Endodermal cell (in vitro differentiated cells): ENCODE measurements around the gene NOD2. TPM values are rescaled to one million over a fixed set of nuclear protein-coding genes. Genes with fewer than 3 reads are reported as not detected.

ENCODE experiments used
- DNase-seq: peaks from one replicate; pipeline ENCODE4 v3.0.0-alpha.2; 2017
- H3K27ac ChIP-seq: 2 replicates; pipeline ENCODE4 v1.5.1; 2013; ENCODE audit warnings: mild to moderate bottlenecking, low read depth, low read length, moderate library complexity
- H3K27me3 ChIP-seq: 2 replicates; pipeline ENCODE4 v1.6.1; 2013; ENCODE audit warnings: mild to moderate bottlenecking, low read length, moderate library complexity; ENCODE audit not compliant: insufficient read depth, control insufficient read depth, poor library complexity, severe bottlenecking
- H3K36me3 ChIP-seq: 2 replicates; pipeline ENCODE4 v1.7.0; 2013; ENCODE audit warnings: mild to moderate bottlenecking, low read length, moderate library complexity; ENCODE audit not compliant: control insufficient read depth, insufficient read depth
- H3K4me1 ChIP-seq: one replicate; pipeline ENCODE4 v1.7.0; 2013; ENCODE audit warnings: low read length; ENCODE audit not compliant: control insufficient read depth, insufficient read depth
- H3K4me3 ChIP-seq: 2 replicates; pipeline ENCODE4 v1.5.1; 2013; ENCODE audit warnings: mild to moderate bottlenecking, low read length, moderate library complexity
- H3K9ac ChIP-seq: 2 replicates; pipeline ENCODE4 v1.6.1; 2013; ENCODE audit warnings: mild to moderate bottlenecking, low read length, moderate library complexity; ENCODE audit not compliant: poor library complexity, severe bottlenecking; ENCODE audit errors: extremely low read depth
- H3K9me3 ChIP-seq: 2 replicates; pipeline ENCODE4 v1.6.1; 2013; ENCODE audit warnings: mild to moderate bottlenecking, low read length, moderate library complexity; ENCODE audit not compliant: control insufficient read depth
- H3K27ac Mint-ChIP-seq: 2 replicates; pipeline ENCODE4 v1.8.0; 2020; ENCODE audit warnings: mixed read lengths
- H3K27me3 Mint-ChIP-seq: 2 replicates; pipeline ENCODE4 v1.8.0; 2021; ENCODE audit warnings: mild to moderate bottlenecking, mixed read lengths; ENCODE audit not compliant: insufficient read depth
- H3K36me3 Mint-ChIP-seq: 2 replicates; pipeline ENCODE4 v1.8.0; 2020; ENCODE audit warnings: low read depth, mixed read lengths
- H3K4me1 Mint-ChIP-seq: 2 replicates; pipeline ENCODE4 v1.8.0; 2020; ENCODE audit warnings: mixed read lengths
- H3K4me3 Mint-ChIP-seq: 2 replicates; pipeline ENCODE4 v1.8.0; 2020; ENCODE audit warnings: mild to moderate bottlenecking, moderate library complexity, mixed read lengths
- H3K9me3 Mint-ChIP-seq: 2 replicates; pipeline ENCODE4 v1.8.0; 2020; ENCODE audit warnings: mild to moderate bottlenecking, mixed read lengths
- CTCF ChIP-seq: fragments of 200-600 bp; sonication (generic); conservative IDR thresholded peaks from 2 replicates; pipeline ENCODE4 v1.5.0; 2021; ENCODE audit warnings: antibody characterized with exemption, mild to moderate bottlenecking
- WGBS, 2 experiments: methylation state at CpG; one replicate each; pipeline versions ENCODE4 v1.1.5 to v1.1.7; 2013; ENCODE audit warnings: missing lambda C conversion rate in 2 of 2, mixed read lengths in 1 of 2; ENCODE audit not compliant: insufficient coverage in 1 of 2, insufficient read length in 1 of 2; 5-methylcytosine and 5-hydroxymethylcytosine counted together
- total RNA-seq, 2 donors: library from RNA; stranded (reverse); fragmentation: NEBNext Ultra II Directional in 1 of 2; extraction: Animal tissue kit (Norgen Biotek cat#: 25700) in 1 of 2; gene quantifications; 2 replicates in 1 of 2; 3 replicates in 1 of 2; pipeline ENCODE4 v1.2.1, GENCODE V29; 2021

Gene NOD2
- total RNA-seq, 2 donors from 2014 or later, result 0.33 to 0.42 TPM

- no peak for DNase-seq
- H3K36me3 Mint-ChIP-seq, result peaks cover 2% of the 10 kb centered on the region
- 54 to 74% methylated on average over 3 of the region's 3 CpGs for WGBS, 2 experiments
Measured at GRCh38 chr16:50706250-50706649, 12.8 kb downstream of the NOD2 start.

GRCh38 chr16:50708373-50709060 is 15.1 kb downstream of the NOD2 start:
- H3K27me3 ChIP-seq, result no peaks in the 10 kb centered on the region
- H3K27me3 Mint-ChIP-seq, result peaks cover 8% of the 10 kb centered on the region
- DNase-seq, result no peak
- H3K4me3 Mint-ChIP-seq, result no peak overlapping the region
- H3K9me3 ChIP-seq, result peaks cover 25% of the 10 kb centered on the region
- no peak overlapping the region for H3K27ac Mint-ChIP-seq
- WGBS, 2 experiments, result 94 to 98% methylated on average over 9 of the region's 10 CpGs
- H3K9me3 Mint-ChIP-seq, result peaks cover 24% of the 10 kb centered on the region
- H3K27ac ChIP-seq, result no peak overlapping the region
- no peak overlapping the region for H3K9ac ChIP-seq
- no peak for TF ChIP-seq CTCF
- peaks cover 2% of the 10 kb centered on the region for H3K36me3 Mint-ChIP-seq
- no peaks in the 10 kb centered on the region for H3K4me1 ChIP-seq
- H3K4me3 ChIP-seq, result no peak overlapping the region
- H3K4me1 Mint-ChIP-seq, result peaks cover 10% of the 10 kb centered on the region
- H3K36me3 ChIP-seq, result no peaks in the 10 kb centered on the region

More at GRCh38 chr16:50706250-50706649, 12.8 kb downstream of the NOD2 start:
- Mint-ChIP-seq H3K27me3 (peaks cover 8% of the 10 kb centered on the region), H3K9me3 (peaks cover 28% of the 10 kb centered on the region), H3K4me3 (no peak overlapping the region), H3K27ac (no peak overlapping the region), H3K4me1 (peaks cover 2% of the 10 kb centered on the region)
- Histone ChIP-seq H3K4me1 (no peaks in the 10 kb centered on the region), H3K9ac (no peak overlapping the region), H3K9me3 (peaks cover 25% of the 10 kb centered on the region), H3K4me3 (no peak overlapping the region), H3K36me3 (no peaks in the 10 kb centered on the region), H3K27ac (no peak overlapping the region), H3K27me3 (no peaks in the 10 kb centered on the region)
- TF ChIP-seq CTCF, result no peak

- peaks cover 13% of the 10 kb centered on the region for H3K4me1 Mint-ChIP-seq
- no peak overlapping the region for H3K4me3 Mint-ChIP-seq
- H3K9me3 ChIP-seq, result peaks cover 18% of the 10 kb centered on the region
- H3K27ac ChIP-seq, result no peak overlapping the region
- no peak overlapping the region for H3K9ac ChIP-seq
- H3K36me3 Mint-ChIP-seq, result peaks cover 2% of the 10 kb centered on the region
- DNase-seq, result no peak
- no peak for TF ChIP-seq CTCF
- H3K4me1 ChIP-seq, result no peaks in the 10 kb centered on the region
- peaks cover 8% of the 10 kb centered on the region for H3K27me3 Mint-ChIP-seq
- no peak overlapping the region for H3K27ac Mint-ChIP-seq
- 86 to 91% methylated on average over 3 to 8 of the region's 8 CpGs for WGBS, 2 experiments
- peaks cover 18% of the 10 kb centered on the region for H3K9me3 Mint-ChIP-seq
- no peaks in the 10 kb centered on the region for H3K27me3 ChIP-seq
- H3K36me3 ChIP-seq, result no peaks in the 10 kb centered on the region
- no peak overlapping the region for H3K4me3 ChIP-seq
Measured at GRCh38 chr16:50709061-50709684, 15.8 kb downstream of the NOD2 start.
